Psoas muscle (tissue), 8 donors: Measurements from ENCODE around the gene ELL. TPM values are rescaled to one million over a fixed set of nuclear protein-coding genes. Genes with fewer than 3 reads are reported as not detected.

Experiments
- ATAC-seq, 4 donors: fragments of 200-7000 bp; cut with Tn5 transposase; one replicate each; pipeline ENCODE4 v1.9.1; 2020; ENCODE audit warnings: moderate library complexity in 3 of 4, mild to moderate bottlenecking in 2 of 4
- DNase-seq, 2 donors: peaks; one replicate each; pipeline ENCODE4 v3.0.0-alpha.2; 2020
- H3K27ac ChIP-seq: fragments of 200-600 bp; one replicate; pipeline ENCODE4 v1.8.0; 2022
- H3K27me3 ChIP-seq, 3 donors: fragments of 200-600 bp in 1 of 3; one replicate each; pipeline versions ENCODE4 v1.6.1 to v1.8.0; 2013 to 2022; ENCODE audit warnings: low read length in 2 of 3, mild to moderate bottlenecking in 2 of 3, moderate library complexity in 1 of 3; ENCODE audit not compliant: insufficient read depth in 3 of 3
- H3K36me3 ChIP-seq, 2 donors: fragments of 200-600 bp in 1 of 2; one replicate each; pipeline versions ENCODE4 v1.6.1 to v1.8.0; 2013 to 2022; ENCODE audit warnings: low read depth in 1 of 2, mild to moderate bottlenecking in 1 of 2, moderate library complexity in 1 of 2; ENCODE audit not compliant: insufficient read depth in 1 of 2
- H3K4me1 ChIP-seq: fragments of 200-600 bp; one replicate; pipeline ENCODE4 v1.8.0; 2022
- H3K4me3 ChIP-seq: fragments of 200-600 bp; one replicate; pipeline ENCODE4 v1.8.0; 2022; ENCODE audit warnings: mild to moderate bottlenecking
- H3K9me3 ChIP-seq: fragments of 200-600 bp; one replicate; pipeline ENCODE4 v1.8.0; 2022
- CTCF ChIP-seq: fragments of 200-600 bp; IDR thresholded peaks from one replicate; pipeline ENCODE4 v1.8.0; 2022; ENCODE audit warnings: antibody characterized with exemption
- WGBS, 3 donors: extraction: QIAGEN DNeasy Blood & Tissue Kit; methylation state at CpG; one replicate each; pipeline versions ENCODE4 v1.1.6 to v1.1.7; 2013; 5-methylcytosine and 5-hydroxymethylcytosine counted together
- intact Hi-C, 2 donors: fragments of 100-400 bp; cut with DNase I; formaldehyde crosslinking; loops; one replicate each; pipeline versions ENCODE4 v1.11.0 to v1.14.2; 2022
- polyA plus RNA-seq, 3 donors: library from polyadenylated mRNA; stranded (reverse); fragments of 200-250 nt; gene quantifications; one replicate each; pipeline ENCODE4 v1.2.3, GENCODE V29; 2013
- total RNA-seq, 4 donors: library from RNA; stranded (reverse); fragmentation: NEBNext Ultra II Directional in 2 of 4; extraction: Animal tissue kit (Norgen Biotek cat#: 25700) in 2 of 4; gene quantifications; one replicate each; pipeline versions ENCODE4 v1.2.1 to v1.2.4, GENCODE V29; 2021 to 2023
- donor health status: healthy with polysubstance abuse.
- donor health status: DM: no; HTN: no; CAD: no; lungs with moderate emphysema.
- donor health status: Bipolar disorder and iron deficiency.
- donor health status: healthy.
- donor health status: DM: yes; HTN: yes; CAD: no.
- donor health status: DM: no; HTN: no; CAD: no.
- donor health status: DM: no; HTN: no; CAD: no.
- donor health status: DM: yes; HTN: yes; CAD: no.

The ELL gene
- total and polyA plus RNA-seq, 7 donors = 7.5 to 40.2 (median 17.5) TPM

DNA sequence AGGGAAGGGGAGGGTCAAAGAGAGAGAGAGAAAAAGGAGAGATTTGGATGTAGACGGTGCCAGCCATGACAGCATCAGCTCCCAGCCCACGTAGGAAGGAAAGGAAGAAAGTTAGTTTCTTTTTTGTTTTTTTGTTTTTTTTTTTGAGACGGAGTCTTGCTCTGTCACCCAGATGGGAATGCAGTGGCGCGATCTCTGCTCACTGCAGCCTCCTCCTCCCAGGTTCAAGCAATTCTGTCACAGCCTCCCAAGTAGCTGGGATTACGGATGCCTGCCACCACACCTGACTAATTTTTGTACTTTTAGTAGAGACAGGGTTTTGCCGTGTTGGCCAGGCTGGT, 27.6 kb downstream of the ELL start:
- no peaks in the 10 kb centered on the region for H3K9me3 ChIP-seq
- no peak for ATAC-seq
- no peak for DNase-seq
- no peak for TF ChIP-seq CTCF
- H3K27me3 ChIP-seq = no peaks in the 10 kb centered on the region
- H3K36me3 ChIP-seq = no peaks in the 10 kb centered on the region
- WGBS, 3 donors = 61 to 73% (median 66%) methylated on average over 7 of the region's 7 CpGs
- H3K4me3 ChIP-seq = no peak overlapping the region
- intact Hi-C loops = no loop called here
- H3K27ac ChIP-seq = peak overlapping the region; percentile 70
- H3K4me1 ChIP-seq = peaks cover 88% of the 10 kb centered on the region

- ATAC-seq = peak; percentile 9 to 31 (median 20)
- Histone ChIP-seq H3K4me3 (peak overlapping the region; percentile 4), H3K27ac (peak overlapping the region; percentile 70), H3K4me1 (peaks cover 88% of the 10 kb centered on the region), H3K36me3 (no peaks in the 10 kb centered on the region), H3K27me3 (no peaks in the 10 kb centered on the region), H3K9me3 (no peaks in the 10 kb centered on the region)
- TF ChIP-seq CTCF = no peak
- DNase-seq = peak in 1 of 2 donors; percentile 57
- intact Hi-C loops = no loop called here
- 45 to 57% (median 46%) methylated on average over 13 of the region's 13 CpGs for WGBS, 3 donors
These were observed 28.2 kb downstream of the ELL start for GRCh38 chr19:18493440-18494266.

DNA sequence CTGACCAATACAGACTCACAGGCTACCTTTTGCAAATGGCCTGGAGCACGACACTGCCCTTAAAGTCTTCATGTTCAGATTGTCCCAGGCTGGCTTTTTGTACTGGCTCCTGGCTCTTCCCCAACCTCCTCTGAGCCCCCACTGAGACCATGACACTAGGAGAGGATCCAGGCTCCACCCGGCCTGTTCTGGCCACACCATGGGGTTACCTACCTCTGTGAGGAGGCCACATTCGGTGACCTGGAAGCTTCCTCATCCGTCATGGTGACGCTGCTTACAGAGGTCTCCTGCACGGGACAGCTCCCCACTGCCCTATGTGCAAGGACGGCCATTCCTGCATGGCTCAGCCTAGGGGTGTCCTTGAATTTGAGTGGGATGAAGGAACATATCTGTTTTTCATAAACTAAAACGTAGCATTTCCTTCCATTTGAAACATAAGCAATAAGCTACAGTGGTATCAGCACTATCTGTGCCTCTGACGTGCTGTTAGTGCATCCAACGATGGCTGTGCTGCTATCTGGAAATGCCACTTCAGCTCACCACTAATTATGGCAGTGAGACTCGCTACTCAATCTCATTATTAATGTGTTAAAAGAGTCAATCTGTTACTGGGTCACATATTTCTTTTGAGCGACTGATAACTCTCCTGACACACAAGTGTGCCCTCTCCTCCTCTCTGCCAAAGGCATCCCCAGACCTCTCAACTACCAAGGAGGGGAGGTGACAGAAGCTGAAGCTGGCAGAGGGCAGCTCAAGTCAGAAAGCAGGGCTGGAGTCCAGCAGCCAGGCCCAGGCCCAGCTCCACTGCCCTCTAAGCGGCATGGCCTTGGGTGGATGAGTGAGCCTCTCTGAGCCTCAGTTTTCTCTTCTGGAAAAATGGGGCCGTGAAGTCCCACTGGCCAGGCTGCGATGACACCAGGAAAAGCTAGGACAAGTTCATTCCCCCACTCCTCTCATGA, 29.6 kb downstream of the ELL start:
- intact Hi-C loops = no loop called here
- Histone ChIP-seq H3K4me1 (peaks cover 88% of the 10 kb centered on the region), H3K27ac (peak overlapping the region; percentile 70)

DNA sequence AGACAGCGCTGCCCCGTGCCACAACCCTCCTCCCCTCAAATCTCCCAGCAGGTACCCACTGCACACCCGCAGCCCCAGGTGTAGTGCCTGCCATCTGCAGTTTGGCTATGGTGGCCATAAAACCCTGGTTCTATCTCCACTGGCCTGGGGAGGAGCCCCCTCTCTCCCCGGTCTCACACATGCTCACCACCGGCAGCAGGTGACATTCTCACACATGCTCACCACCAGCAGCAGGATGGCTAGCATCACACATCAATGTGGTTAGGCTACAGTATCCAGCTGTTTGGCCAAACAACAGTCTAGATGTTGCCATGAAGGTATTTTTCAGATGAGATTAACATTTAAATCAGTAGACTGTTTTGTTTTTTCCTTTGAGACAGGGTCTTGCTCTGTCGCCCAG, 31.1 kb downstream of the ELL start:
- WGBS, 3 donors = 90 to 95% (median 94%) methylated on average over 6 of the region's 6 CpGs
- TF ChIP-seq CTCF = no peak
- ATAC-seq (no peak), DNase-seq (no peak)
- no peaks in the 10 kb centered on the region for H3K9me3 ChIP-seq
- H3K27me3 ChIP-seq = no peaks in the 10 kb centered on the region
- H3K27ac ChIP-seq = peak overlapping the region; percentile 67
- peaks cover 88% of the 10 kb centered on the region for H3K4me1 ChIP-seq
- H3K4me3 ChIP-seq = no peak overlapping the region
- H3K36me3 ChIP-seq = no peaks in the 10 kb centered on the region
- intact Hi-C loops = no loop called here

More for the DNA sequence above, 29.6 kb downstream of the ELL start:
- Histone ChIP-seq H3K4me3 (no peak overlapping the region), H3K27me3 (no peaks in the 10 kb centered on the region), H3K9me3 (no peaks in the 10 kb centered on the region), H3K36me3 (no peaks in the 10 kb centered on the region)
- WGBS, 3 donors = 68 to 87% (median 78%) methylated on average over 15 of the region's 15 CpGs
- DNase-seq (peak in 1 of 2 donors; percentile 56), ATAC-seq (no peak)
- no peak for TF ChIP-seq CTCF
